B cell (primary cell): ENCODE data around the gene EFCAB12. TPM values are rescaled to one million over a fixed set of nuclear protein-coding genes. Genes with fewer than 3 reads are reported as not detected.
A peak's percentile ranks its signal among the peaks of the same experiment; 100 is the strongest.

Experiments used
- ATAC-seq: fragments of 200-7000 bp; cut with Tn5 transposase; one replicate; pipeline ENCODE4 v1.10.0; 2021; ENCODE audit warnings: low read depth, mild to moderate bottlenecking, moderate number of reproducible peaks, moderate library complexity
- CTCF ChIA-PET: fragments of 350-600 bp; sonication (Branson Sonifier 250); formaldehyde crosslinking; loops from one replicate; lab custom pipeline; 2021; ENCODE audit warnings: antibody characterized with exemption, inconsistent platforms; lab: Charles Lee
- POLR2A ChIA-PET: fragments of 350-600 bp; sonication (Branson Sonifier 250); formaldehyde crosslinking; loops from one replicate; lab custom pipeline; 2021; ENCODE audit warnings: antibody characterized with exemption; lab: Charles Lee
- DNase-seq: peaks from one replicate; pipeline ENCODE4 v3.0.0; 2013
- H2AFZ ChIP-seq: 2 replicates; pipeline ENCODE4 v1.6.1; 2012; ENCODE audit warnings: mild to moderate bottlenecking, low read depth, low read length; ENCODE audit not compliant: insufficient read depth, poor library complexity, severe bottlenecking
- H3K27ac ChIP-seq, 2 donors: 1 replicate in 1 of 2; 2 replicates in 1 of 2; pipeline ENCODE4 v1.5.1; 2012 to 2013; ENCODE audit warnings: low read length in 2 of 2, mild to moderate bottlenecking in 2 of 2, moderate library complexity in 1 of 2
- H3K27me3 ChIP-seq, 4 experiments: fragments of 200-600 bp in 1 of 4; sonication (generic) in 1 of 4; replicated peaks in 1 of 4; 1 replicate in 2 of 4; 2 replicates in 2 of 4; pipeline versions ENCODE4 v1.6.1 to v1.7.0; 2013 to 2016; ENCODE audit warnings: low read length in 3 of 4, mild to moderate bottlenecking in 2 of 4, mixed read lengths in 1 of 4, moderate library complexity in 1 of 4; ENCODE audit not compliant: insufficient read depth in 4 of 4, control insufficient read depth in 3 of 4; ENCODE audit errors: control extremely low read depth in 1 of 4
- H3K36me3 ChIP-seq, 2 experiments: replicated peaks in 1 of 2; 1 replicate in 1 of 2; 2 replicates in 1 of 2; pipeline versions ENCODE4 v1.6.1 to v1.7.1; 2013; ENCODE audit warnings: low read length in 1 of 2; ENCODE audit not compliant: insufficient read depth in 2 of 2, control insufficient read depth in 1 of 2; ENCODE audit errors: control extremely low read depth in 1 of 2, extremely low read depth in 1 of 2
- H3K4me1 ChIP-seq, 2 donors: fragments of 200-600 bp in 1 of 2; sonication (generic) in 1 of 2; 1 replicate in 1 of 2; 2 replicates in 1 of 2; pipeline versions ENCODE4 v1.5.1 to v1.6.1; 2013 to 2017; ENCODE audit warnings: low read length in 2 of 2; ENCODE audit not compliant: control insufficient read depth in 2 of 2, insufficient read depth in 2 of 2
- H3K4me2 ChIP-seq: replicated peaks from 2 replicates; pipeline ENCODE3; 2012; ENCODE audit warnings: mild to moderate bottlenecking, low read depth, low read length; ENCODE audit not compliant: poor library complexity, severe bottlenecking
- H3K4me3 ChIP-seq, 5 experiments: fragments of 200-600 bp in 1 of 5; sonication (generic) in 1 of 5; 1 replicate in 3 of 5; 2 replicates in 2 of 5; pipeline versions ENCODE4 v1.5.1 to v1.7.0; 2011 to 2016; ENCODE audit warnings: low read length in 4 of 5, mild to moderate bottlenecking in 4 of 5, low read depth in 2 of 5, control low read depth in 1 of 5, moderate library complexity in 1 of 5; ENCODE audit not compliant: insufficient read depth in 1 of 5; ENCODE audit errors: control extremely low read depth in 1 of 5, extremely low read depth in 1 of 5
- H3K79me2 ChIP-seq: fragments of 200-600 bp; sonication (generic); one replicate; pipeline ENCODE4 v1.6.0; 2016; ENCODE audit warnings: low read length; ENCODE audit not compliant: control insufficient read depth, insufficient read depth
- H3K9ac ChIP-seq: fragments of 200-600 bp; sonication (generic); 2 replicates; pipeline ENCODE4 v1.6.1; 2017; ENCODE audit warnings: mild to moderate bottlenecking, low read length, moderate library complexity
- H3K9me3 ChIP-seq, 3 donors: one replicate each; pipeline versions ENCODE4 v1.6.1 to v1.7.1; 2013; ENCODE audit warnings: low read length in 2 of 3; ENCODE audit not compliant: control insufficient read depth in 2 of 3, insufficient read depth in 1 of 3; ENCODE audit errors: control extremely low read depth in 1 of 3
- H4K20me1 ChIP-seq: 2 replicates; pipeline ENCODE4 v1.6.0; 2012; ENCODE audit warnings: mild to moderate bottlenecking, low read length; ENCODE audit not compliant: insufficient read depth, control insufficient read depth, poor library complexity, severe bottlenecking
- H3K27ac Mint-ChIP-seq: one replicate; pipeline ENCODE4 v1.8.0; 2021; ENCODE audit warnings: mixed read lengths
- H3K27me3 Mint-ChIP-seq: one replicate; pipeline ENCODE4 v1.8.0; 2021; ENCODE audit warnings: mixed read lengths
- H3K4me1 Mint-ChIP-seq: one replicate; pipeline ENCODE4 v1.8.0; 2021; ENCODE audit warnings: mixed read lengths
- H3K4me3 Mint-ChIP-seq: one replicate; pipeline ENCODE4 v1.8.0; 2021; ENCODE audit warnings: mixed read lengths
- H3K9me3 Mint-ChIP-seq: one replicate; pipeline ENCODE4 v1.8.0; 2022; ENCODE audit warnings: mixed read lengths; ENCODE audit not compliant: insufficient read depth
- CTCF ChIP-seq: fragments of 200-600 bp; IDR thresholded peaks from one replicate; pipeline ENCODE4 v1.8.0; 2022; ENCODE audit warnings: antibody characterized with exemption, mild to moderate bottlenecking
- EZH2 ChIP-seq: IDR thresholded peaks from 2 replicates; pipeline ENCODE4 v1.6.1; 2012; ENCODE audit warnings: borderline replicate concordance, low read depth, mild to moderate bottlenecking, moderate library complexity, low read length; ENCODE audit not compliant: insufficient read depth, poor library complexity, severe bottlenecking
- WGBS: methylation state at CpG from one replicate; pipeline ENCODE4 v1.1.5; 2013; ENCODE audit warnings: missing lambda C conversion rate; ENCODE audit not compliant: insufficient coverage; 5-methylcytosine and 5-hydroxymethylcytosine counted together
- intact Hi-C: fragments of 100-400 bp; cut with micrococcal nuclease; formaldehyde crosslinking; loops from one replicate; pipeline ENCODE4 v1.10.0; 2022
- polyA plus RNA-seq: library from polyadenylated mRNA; depleted of rRNA; stranded (reverse); fragments of >200 nt; gene quantifications from 2 replicates; pipeline ENCODE4 v1.2.3, GENCODE V29; 2012
- total RNA-seq, 2 donors: library from RNA; stranded (reverse); fragments of 120-200 nt in 1 of 2; gene quantifications; 1 replicate in 1 of 2; 2 replicates in 1 of 2; pipeline versions ENCODE4 v1.2.3 to v1.2.4, GENCODE V29; 2013 to 2022

EFCAB12 gene
- total and polyA plus RNA-seq, 2 donors (not counting 1 experiment from before 2014, with no cell fraction given): 3.5 to 6.5 TPM

GRCh38 chr3:129445471-129445870 is 17.0 kb upstream of the EFCAB12 start:
- H3K4me1 ChIP-seq: peaks cover 9 to 11% of the 10 kb centered on the region in 2 donors
- intact Hi-C loops: no loop called here
- H3K9ac ChIP-seq: no peak overlapping the region
- DNase-seq: no peak
- H3K4me3 Mint-ChIP-seq: no peak overlapping the region
- H3K4me1 Mint-ChIP-seq: peaks cover 13% of the 10 kb centered on the region
- ChIA-PET CTCF (interaction anchor here (0.9 kb wide), 1 partner anchor 45 kb away, joined by 3 read pairs; no protein-coding TSS in a partner anchor), POLR2A (no interaction called here)
- H3K27ac ChIP-seq: no peak overlapping the region
- H3K4me3 ChIP-seq: no peak overlapping the region
- no peak overlapping the region for H3K4me2 ChIP-seq
- H3K36me3 ChIP-seq: no peaks in the 10 kb centered on the region
- no peaks in the 10 kb centered on the region for H3K9me3 Mint-ChIP-seq
- H4K20me1 ChIP-seq: no peaks in the 10 kb centered on the region
- 100% methylated on average over 2 of the region's 3 CpGs for WGBS
- no peak for TF ChIP-seq CTCF
- ATAC-seq: no peak
- no peaks in the 10 kb centered on the region for H3K27me3 Mint-ChIP-seq
- H3K27me3 ChIP-seq: no peaks in the 10 kb centered on the region
- H2AFZ ChIP-seq: no peak overlapping the region
- H3K79me2 ChIP-seq: peaks cover 57% of the 10 kb centered on the region
- H3K27ac Mint-ChIP-seq: peak overlapping the region; percentile 10
- no peaks in the 10 kb centered on the region for H3K9me3 ChIP-seq

- no peaks in the 10 kb centered on the region for H4K20me1 ChIP-seq
- H3K27me3 ChIP-seq: no peaks in the 10 kb centered on the region
- intact Hi-C loops: loop anchor here (5.0 kb wide), 4 partner anchors 164 to 384 kb away; partner anchors contain the start of gene PLXND1
- no peak overlapping the region for H3K4me3 Mint-ChIP-seq
- no peak overlapping the region for H3K4me3 ChIP-seq
- H3K9me3 ChIP-seq: no peaks in the 10 kb centered on the region
- H3K9me3 Mint-ChIP-seq: no peaks in the 10 kb centered on the region
- peaks cover 0 to 5% of the 10 kb centered on the region in 2 experiments for H3K36me3 ChIP-seq
- peak overlapping the region; percentile 28 for H3K27ac Mint-ChIP-seq
- POLR2A ChIA-PET: interaction anchor here (0.5 to 0.7 kb wide), 2 partner anchors 15 to 486 kb away, joined by 3 to 4 read pairs; partner anchors contain the start of gene EFCAB12
- H3K4me1 Mint-ChIP-seq: peaks cover 27% of the 10 kb centered on the region
- DNase-seq (no peak), ATAC-seq (no peak)
- peaks cover 70% of the 10 kb centered on the region for H3K79me2 ChIP-seq
- H3K4me2 ChIP-seq: no peak overlapping the region
- no peak overlapping the region for H2AFZ ChIP-seq
- CTCF ChIA-PET: no interaction called here
- H3K9ac ChIP-seq: no peak overlapping the region
- TF ChIP-seq CTCF (no peak), EZH2 (no peak)
- H3K4me1 ChIP-seq: peaks cover 17 to 19% of the 10 kb centered on the region in 2 donors
- H3K27ac ChIP-seq: no peak overlapping the region
- no peaks in the 10 kb centered on the region for H3K27me3 Mint-ChIP-seq
Measured at GRCh38 chr3:129442947-129443346, 14.5 kb upstream of the EFCAB12 start.
